ENCODE measurements around the gene WDR33. TPM values are rescaled to one million over a fixed set of nuclear protein-coding genes. Genes with fewer than 3 reads are reported as not detected.

The WDR33 gene
- total RNA-seq, 2 experiments from 2014 or later: 59.8 to 61.5 TPM

GRCh38 chr2:127654084-127654837, 156.7 kb downstream of the WDR33 start:
- H3K4me1 ChIP-seq (ENCODE audit: insufficient read depth, low read length): peaks cover 8% of the 10 kb centered on the region
- no peak for ATAC-seq (ENCODE audit: poor library complexity)
- no peaks in the 10 kb centered on the region for H3K36me3 ChIP-seq (ENCODE audit: insufficient read depth, low read length)
- Mint-ChIP-seq H3K9me3 (no peaks in the 10 kb centered on the region), H3K4me1 (ENCODE audit: low read depth) (peaks cover 7% of the 10 kb centered on the region), H3K27me3 (no peaks in the 10 kb centered on the region), H3K4me3 (no peak overlapping the region), H3K27ac (no peak overlapping the region), H3K36me3 (ENCODE audit: low read depth) (no peaks in the 10 kb centered on the region)
- CTCF ChIA-PET: interaction anchor here (2.4 kb wide), 1 partner anchor 62 kb away, joined by 9 read pairs; no protein-coding TSS in a partner anchor
- TF ChIP-seq, protein P1, sequence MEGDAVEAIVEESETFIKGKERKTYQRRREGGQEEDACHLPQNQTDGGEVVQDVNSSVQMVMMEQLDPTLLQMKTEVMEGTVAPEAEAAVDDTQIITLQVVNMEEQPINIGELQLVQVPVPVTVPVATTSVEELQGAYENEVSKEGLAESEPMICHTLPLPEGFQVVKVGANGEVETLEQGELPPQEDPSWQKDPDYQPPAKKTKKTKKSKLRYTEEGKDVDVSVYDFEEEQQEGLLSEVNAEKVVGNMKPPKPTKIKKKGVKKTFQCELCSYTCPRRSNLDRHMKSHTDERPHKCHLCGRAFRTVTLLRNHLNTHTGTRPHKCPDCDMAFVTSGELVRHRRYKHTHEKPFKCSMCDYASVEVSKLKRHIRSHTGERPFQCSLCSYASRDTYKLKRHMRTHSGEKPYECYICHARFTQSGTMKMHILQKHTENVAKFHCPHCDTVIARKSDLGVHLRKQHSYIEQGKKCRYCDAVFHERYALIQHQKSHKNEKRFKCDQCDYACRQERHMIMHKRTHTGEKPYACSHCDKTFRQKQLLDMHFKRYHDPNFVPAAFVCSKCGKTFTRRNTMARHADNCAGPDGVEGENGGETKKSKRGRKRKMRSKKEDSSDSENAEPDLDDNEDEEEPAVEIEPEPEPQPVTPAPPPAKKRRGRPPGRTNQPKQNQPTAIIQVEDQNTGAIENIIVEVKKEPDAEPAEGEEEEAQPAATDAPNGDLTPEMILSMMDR (IDR thresholded peaks at IDR 0.05): no peak
- DNase-seq: no peak
- peaks cover 0 to 3% of the 10 kb centered on the region in 2 experiments for H3K9me3 ChIP-seq (ENCODE audit: control insufficient read depth in 1 of 2, insufficient read depth in 1 of 2, low read length in 2 of 2)
- intact Hi-C loops (cut with DNase I, micrococcal nuclease): no loop called here
- H3K4me3 ChIP-seq (ENCODE audit: low read length): no peak overlapping the region
- no peaks in the 10 kb centered on the region for H3K27me3 ChIP-seq (ENCODE audit: control insufficient read depth in 1 of 2, insufficient read depth in 2 of 2, low read length in 2 of 2)
- POLR2A ChIA-PET: interaction anchor here (0.7 kb wide), 1 partner anchor 128 kb away, joined by 3 read pairs; the partner anchor contains the start of gene IWS1
- no peak overlapping the region for H3K27ac ChIP-seq (ENCODE audit: low read depth in 1 of 2, low read length in 2 of 2)

DNA sequence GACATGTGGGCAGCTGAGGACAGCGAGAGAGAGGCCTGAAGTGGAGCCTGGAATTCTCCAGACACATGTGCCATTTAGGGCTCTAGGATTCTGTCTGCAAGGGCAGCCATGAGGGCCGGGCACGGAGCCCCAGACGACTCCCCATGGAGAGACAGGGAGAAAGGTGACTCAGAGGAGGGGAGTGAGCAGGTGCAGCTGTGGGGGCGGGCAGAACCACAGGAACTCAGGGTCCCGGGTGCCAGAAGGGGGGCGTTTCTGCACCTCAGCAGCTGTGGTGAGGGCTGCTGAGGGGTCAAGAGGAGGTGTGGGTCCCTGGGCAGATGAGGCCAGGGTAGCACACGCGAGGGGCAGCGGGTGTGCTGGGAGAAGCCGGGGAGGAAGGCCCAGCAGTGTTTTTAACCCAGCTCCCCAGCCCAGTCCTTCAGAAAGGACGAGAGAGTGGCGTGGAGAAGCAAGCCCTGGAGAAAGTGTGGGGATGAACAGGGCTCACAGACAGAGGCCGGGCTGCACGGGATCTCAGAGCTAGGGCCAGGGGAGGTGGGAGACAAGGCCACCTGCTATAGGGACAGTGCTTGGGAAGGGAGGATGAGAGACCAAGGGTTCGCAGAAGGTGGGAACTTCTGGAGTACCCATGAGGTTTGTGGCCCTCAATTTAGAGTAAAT, 157.4 kb downstream of the WDR33 start:
- Histone ChIP-seq H3K9me3 (ENCODE audit: control insufficient read depth in 1 of 2, insufficient read depth in 1 of 2, low read length in 2 of 2) (no peaks in the 10 kb centered on the region), H3K36me3 (ENCODE audit: insufficient read depth, low read length) (no peaks in the 10 kb centered on the region), H3K27ac (ENCODE audit: low read depth in 1 of 2, low read length in 2 of 2) (no peak overlapping the region), H3K27me3 (ENCODE audit: control insufficient read depth in 1 of 2, insufficient read depth in 2 of 2, low read length in 2 of 2) (no peaks in the 10 kb centered on the region), H3K4me3 (ENCODE audit: low read length) (no peak overlapping the region), H3K4me1 (ENCODE audit: insufficient read depth, low read length) (peaks cover 11% of the 10 kb centered on the region)
- TF ChIP-seq, protein P1 (IDR thresholded peaks at IDR 0.05): no peak
- ChIA-PET POLR2A (interaction anchor here (0.7 kb wide), 1 partner anchor 127 kb away, joined by 3 read pairs; the partner anchor contains the start of gene IWS1), CTCF (interaction anchor here (2.4 kb wide), 1 partner anchor 62 kb away, joined by 9 read pairs; no protein-coding TSS in a partner anchor)
- no peak overlapping the region for H3K4me3 Mint-ChIP-seq
- peaks cover 14% of the 10 kb centered on the region for H3K4me1 Mint-ChIP-seq (ENCODE audit: low read depth)
- intact Hi-C loops (cut with DNase I, micrococcal nuclease): no loop called here
- H3K27me3 Mint-ChIP-seq: no peaks in the 10 kb centered on the region
- no peaks in the 10 kb centered on the region for H3K9me3 Mint-ChIP-seq
- DNase-seq (no peak), ATAC-seq (ENCODE audit: poor library complexity) (no peak)
- no peaks in the 10 kb centered on the region for H3K36me3 Mint-ChIP-seq (ENCODE audit: low read depth)
- no peak overlapping the region for H3K27ac Mint-ChIP-seq

GRCh38 chr2:127652786-127653357, 158.1 kb downstream of the WDR33 start:
- DNase-seq: no peak
- Histone ChIP-seq H3K4me3 (ENCODE audit: low read length) (no peak overlapping the region), H3K9me3 (ENCODE audit: control insufficient read depth in 1 of 2, insufficient read depth in 1 of 2, low read length in 2 of 2) (no peaks in the 10 kb centered on the region), H3K4me1 (ENCODE audit: insufficient read depth, low read length) (peaks cover 11% of the 10 kb centered on the region), H3K36me3 (ENCODE audit: insufficient read depth, low read length) (no peaks in the 10 kb centered on the region), H3K27ac (ENCODE audit: low read depth in 1 of 2, low read length in 2 of 2) (no peak overlapping the region), H3K27me3 (ENCODE audit: control insufficient read depth in 1 of 2, insufficient read depth in 2 of 2, low read length in 2 of 2) (no peaks in the 10 kb centered on the region)
- no peak for ATAC-seq (ENCODE audit: poor library complexity)
- POLR2A ChIA-PET: no interaction called here
- CTCF ChIA-PET: interaction anchor here (2.4 kb wide), 1 partner anchor 61 kb away, joined by 9 read pairs; no protein-coding TSS in a partner anchor
- Mint-ChIP-seq H3K4me1 (ENCODE audit: low read depth) (peaks cover 21% of the 10 kb centered on the region), H3K9me3 (no peaks in the 10 kb centered on the region), H3K36me3 (ENCODE audit: low read depth) (no peaks in the 10 kb centered on the region), H3K4me3 (no peak overlapping the region), H3K27me3 (no peaks in the 10 kb centered on the region), H3K27ac (no peak overlapping the region)
- TF ChIP-seq, protein P1 (IDR thresholded peaks at IDR 0.05): no peak
- intact Hi-C loops (cut with DNase I, micrococcal nuclease): no loop called here
